ENCODE measurements around the gene LARP1B.
"Not testable (repeated sequence)": the region's sequence is repeated elsewhere in the genome, so short reads cannot be mapped to it uniquely, and the experiment has no call there.

The LARP1B gene

GRCh38 chr4:128068918-128069317 lies 7.8 kb downstream of the LARP1B start:
- TF ChIP-seq POLR2A (IDR thresholded peaks at IDR 0.05; ENCODE audit: low read length) (no peak), GATA1 (IDR thresholded peaks at IDR 0.05; ENCODE audit: low read depth, low read length) (no peak)
- peak; percentile 61 to 64 for DNase-seq

DNA sequence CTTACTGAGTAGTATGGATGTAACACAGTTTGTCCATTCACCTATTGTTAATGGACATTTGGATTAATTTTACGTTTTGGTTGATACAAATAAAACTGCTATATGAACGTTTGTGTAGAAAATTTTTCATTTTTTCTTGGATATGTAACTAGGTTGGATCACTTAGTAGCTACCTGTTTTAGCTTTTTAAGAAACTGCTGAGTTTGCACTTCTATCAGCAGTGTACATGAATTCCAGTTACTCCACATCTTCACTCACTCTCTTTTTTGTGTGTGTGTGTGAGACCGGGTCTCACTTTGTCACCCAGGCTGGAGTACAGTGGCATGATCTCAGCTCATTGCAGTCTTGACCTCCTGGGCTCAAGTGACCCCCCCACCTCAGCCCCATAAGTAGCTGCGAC lies 15.4 kb downstream of the LARP1B start:
- no peak for DNase-seq
- TF ChIP-seq GATA1 (IDR thresholded peaks at IDR 0.05; ENCODE audit: low read depth, low read length) (no peak), POLR2A (IDR thresholded peaks at IDR 0.05; ENCODE audit: low read length) (no peak)

DNA sequence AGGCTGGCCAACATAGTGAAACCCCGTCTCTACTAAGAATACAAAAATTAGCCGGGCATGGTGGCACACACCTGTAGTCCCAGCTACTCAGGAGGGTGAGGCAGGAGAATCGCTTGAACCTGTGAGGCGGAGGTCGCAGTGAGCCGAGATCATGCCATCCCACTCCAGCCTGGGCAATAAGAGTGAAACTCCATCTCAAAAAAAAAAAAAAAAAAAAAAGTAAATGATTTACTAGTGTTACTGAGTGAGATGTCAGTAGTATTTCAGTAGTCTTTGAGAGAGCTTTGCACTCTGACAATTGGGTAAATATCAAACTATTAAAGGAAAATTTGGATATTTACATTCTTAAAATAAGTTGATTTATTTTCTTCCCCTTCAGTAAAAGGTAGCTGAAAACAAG lies 34.2 kb downstream of the LARP1B start:
- DNase-seq = not testable (repeated sequence)

DNA sequence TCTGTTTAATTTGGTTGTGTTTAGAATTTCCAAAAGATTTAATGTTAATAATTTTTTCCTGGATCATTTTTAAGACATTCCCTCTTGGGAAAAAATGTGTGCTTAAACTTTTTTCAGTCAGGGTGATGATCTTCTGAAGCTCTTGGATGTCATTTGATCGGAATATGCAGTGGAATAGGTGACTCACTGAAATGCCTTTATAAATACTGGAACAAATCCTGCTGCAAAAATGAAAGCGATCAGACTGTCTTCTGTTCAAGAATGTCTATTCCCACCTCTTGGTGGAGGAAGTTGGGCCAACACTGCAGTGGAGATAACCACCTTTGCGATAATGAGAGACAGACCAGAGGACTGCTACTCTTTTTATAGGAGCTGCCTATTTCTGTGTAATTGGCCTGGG lies 46.7 kb downstream of the LARP1B start:
- TF ChIP-seq POLR2A (IDR thresholded peaks at IDR 0.05; ENCODE audit: low read length) (no peak), GATA1 (IDR thresholded peaks at IDR 0.05; ENCODE audit: low read depth, low read length) (no peak)
- no peak for DNase-seq

DNA sequence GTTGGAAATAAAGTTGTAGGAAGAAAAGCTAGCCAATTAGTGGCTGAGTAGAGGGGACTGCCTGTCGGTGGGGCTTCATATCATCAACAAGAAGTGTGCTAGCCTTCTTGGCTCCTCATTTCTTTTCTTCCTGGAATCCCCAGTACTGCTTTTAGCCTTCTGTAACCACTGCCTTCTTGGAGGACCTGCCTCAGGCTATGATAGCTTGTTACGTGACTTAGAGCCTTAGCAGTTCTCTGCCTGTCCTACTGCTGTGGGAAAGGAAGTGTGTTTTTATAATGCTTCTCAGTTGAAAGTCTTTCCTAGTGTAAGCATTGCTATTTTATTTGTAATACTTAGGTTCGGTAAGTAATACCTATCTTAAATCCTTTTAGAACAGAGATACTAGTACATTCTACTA lies 61.9 kb downstream of the LARP1B start:
- TF ChIP-seq POLR2A (IDR thresholded peaks at IDR 0.05; ENCODE audit: low read length) (no peak), GATA1 (IDR thresholded peaks at IDR 0.05; ENCODE audit: low read depth, low read length) (no peak)
- DNase-seq = no peak

GRCh38 chr4:128130621-128131020 lies 69.5 kb downstream of the LARP1B start:
- TF ChIP-seq POLR2A (IDR thresholded peaks at IDR 0.05; ENCODE audit: low read length) (no peak), GATA1 (IDR thresholded peaks at IDR 0.05; ENCODE audit: low read depth, low read length) (no peak)
- no peak for DNase-seq

GRCh38 chr4:128134925-128135324 lies 73.8 kb downstream of the LARP1B start:
- no peak for TF ChIP-seq GATA1 (IDR thresholded peaks at IDR 0.05; ENCODE audit: low read depth, low read length)
- TF ChIP-seq POLR2A (IDR thresholded peaks at IDR 0.05; ENCODE audit: low read length) = no peak
- no peak for DNase-seq

DNA sequence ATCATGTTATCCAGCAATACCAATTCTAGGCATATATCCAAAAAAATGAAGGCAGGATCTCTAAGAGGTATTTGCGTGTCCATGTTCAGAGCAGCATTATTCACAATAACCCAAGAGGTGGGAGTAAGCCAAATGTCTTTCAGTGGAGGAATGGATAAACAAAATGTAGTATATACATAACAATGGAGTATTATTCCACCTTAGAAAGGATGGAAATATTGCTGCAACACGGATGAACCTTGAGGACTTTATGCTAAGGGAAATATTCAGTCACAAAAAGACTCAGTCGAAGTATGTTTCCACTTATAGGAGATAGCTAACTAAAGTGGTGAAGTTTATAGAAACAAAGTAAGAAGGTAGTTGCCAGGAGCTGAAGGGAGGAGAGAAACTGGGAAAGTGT lies 74.3 kb downstream of the LARP1B start:
- TF ChIP-seq POLR2A (IDR thresholded peaks at IDR 0.05; ENCODE audit: low read length) (no peak), GATA1 (IDR thresholded peaks at IDR 0.05; ENCODE audit: low read depth, low read length) (no peak)
- DNase-seq = no peak

DNA sequence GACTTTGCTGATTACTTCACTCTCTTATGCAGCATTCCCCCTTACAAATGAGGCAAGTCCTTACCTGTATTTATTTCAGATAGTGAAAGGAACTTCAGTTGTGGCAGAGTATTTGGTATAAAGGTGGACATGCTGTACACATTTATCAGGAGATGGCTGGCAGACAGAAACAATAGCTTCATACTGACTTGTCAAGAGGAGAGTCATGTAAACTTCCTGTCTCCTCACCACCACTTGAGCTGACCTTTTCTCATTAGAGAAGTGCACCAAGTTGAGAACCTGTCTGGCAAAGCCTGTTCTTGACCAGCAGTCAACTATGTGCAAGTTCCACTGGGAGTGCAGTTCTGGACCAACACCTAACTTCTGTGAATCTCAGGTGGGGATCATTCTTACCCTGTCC lies 80.8 kb downstream of the LARP1B start:
- TF ChIP-seq POLR2A (IDR thresholded peaks at IDR 0.05; ENCODE audit: low read length) (no peak), GATA1 (IDR thresholded peaks at IDR 0.05; ENCODE audit: low read depth, low read length) (no peak)
- DNase-seq = no peak

DNA sequence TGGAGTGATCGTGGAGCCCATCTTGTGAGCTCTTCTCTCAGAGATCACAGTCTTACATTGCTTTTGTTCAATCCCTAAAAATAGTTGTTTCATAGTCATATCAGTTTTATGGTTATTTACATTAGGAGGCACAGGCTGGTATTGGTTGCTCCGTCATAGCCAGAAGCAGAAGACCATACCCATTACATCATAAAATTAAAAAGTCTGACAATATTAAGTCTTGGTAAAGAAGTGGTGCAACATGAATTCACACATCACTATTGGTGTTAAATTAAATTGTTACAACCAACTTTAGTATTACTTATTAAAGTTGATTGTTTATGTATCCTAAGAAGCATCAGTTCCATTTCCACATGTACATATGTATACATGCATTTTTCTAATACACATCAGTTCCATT lies 84.6 kb downstream of the LARP1B start:
- TF ChIP-seq POLR2A (IDR thresholded peaks at IDR 0.05; ENCODE audit: low read length) (no peak), GATA1 (IDR thresholded peaks at IDR 0.05; ENCODE audit: low read depth, low read length) (no peak)
- DNase-seq = no peak

- TF ChIP-seq GATA1 (IDR thresholded peaks at IDR 0.05; ENCODE audit: low read depth, low read length) = no peak
- TF ChIP-seq POLR2A (IDR thresholded peaks at IDR 0.05; ENCODE audit: low read length) = no peak
- DNase-seq = no peak
Observed at GRCh38 chr4:128153800-128154199, 92.7 kb downstream of the LARP1B start.

- TF ChIP-seq GATA1 (IDR thresholded peaks at IDR 0.05; ENCODE audit: low read depth, low read length) = no peak
- no peak for TF ChIP-seq POLR2A (IDR thresholded peaks at IDR 0.05; ENCODE audit: low read length)
- DNase-seq = no peak
Observed at GRCh38 chr4:128155231-128155855, 94.2 kb downstream of the LARP1B start.

DNA sequence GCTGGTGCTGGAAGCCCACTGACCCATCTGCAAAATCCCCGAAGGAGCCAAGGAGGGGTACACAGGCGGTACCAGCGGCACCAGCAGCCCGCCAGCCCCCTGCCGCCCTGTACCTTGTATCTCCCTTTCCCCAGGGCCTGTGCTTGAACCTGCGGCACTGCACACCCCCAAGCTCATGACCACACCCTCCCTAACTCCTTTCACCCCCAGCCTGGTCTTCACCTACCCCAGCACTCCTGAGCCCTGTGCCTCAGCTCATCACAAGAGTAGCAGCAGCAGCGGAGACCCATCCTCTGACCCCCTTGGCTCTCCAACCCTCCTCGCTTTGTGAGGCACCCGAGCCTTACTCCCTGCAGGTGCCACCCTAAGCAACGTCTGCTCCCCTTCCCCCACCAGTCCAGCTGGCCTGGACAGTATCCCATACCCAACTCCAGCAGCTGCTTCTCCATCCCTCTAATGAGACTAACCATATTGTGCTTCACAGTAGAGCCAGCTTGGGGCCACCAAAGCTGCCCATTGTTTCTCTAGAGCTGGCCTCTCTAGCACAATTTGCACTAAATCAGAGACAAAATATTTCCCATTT lies 94.9 kb downstream of the LARP1B start:
- TF ChIP-seq GATA1 (IDR thresholded peaks at IDR 0.05; ENCODE audit: low read depth, low read length) (no peak), POLR2A (IDR thresholded peaks at IDR 0.05; ENCODE audit: low read length) (no peak)
- no peak for DNase-seq

DNA sequence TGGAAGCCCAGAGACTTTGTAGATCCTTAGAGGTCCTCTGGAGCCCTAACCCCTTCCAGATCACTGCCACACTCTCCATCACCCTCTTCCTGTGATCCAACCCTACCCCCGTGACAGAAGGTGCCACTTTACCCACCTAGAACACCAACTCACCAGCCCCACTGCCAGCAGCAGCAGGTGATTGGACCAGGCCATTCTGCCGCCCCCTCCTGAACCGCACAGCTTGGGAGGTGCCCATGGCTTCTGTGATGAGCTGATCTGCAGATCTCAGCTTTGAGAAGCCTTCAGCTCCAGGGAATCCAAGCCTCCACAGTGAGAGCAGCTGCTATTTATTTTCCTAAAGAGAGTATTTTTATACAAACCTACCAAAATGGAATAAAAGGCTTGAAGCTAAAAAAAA lies 95.4 kb downstream of the LARP1B start:
- DNase-seq = not testable (repeated sequence)

DNA sequence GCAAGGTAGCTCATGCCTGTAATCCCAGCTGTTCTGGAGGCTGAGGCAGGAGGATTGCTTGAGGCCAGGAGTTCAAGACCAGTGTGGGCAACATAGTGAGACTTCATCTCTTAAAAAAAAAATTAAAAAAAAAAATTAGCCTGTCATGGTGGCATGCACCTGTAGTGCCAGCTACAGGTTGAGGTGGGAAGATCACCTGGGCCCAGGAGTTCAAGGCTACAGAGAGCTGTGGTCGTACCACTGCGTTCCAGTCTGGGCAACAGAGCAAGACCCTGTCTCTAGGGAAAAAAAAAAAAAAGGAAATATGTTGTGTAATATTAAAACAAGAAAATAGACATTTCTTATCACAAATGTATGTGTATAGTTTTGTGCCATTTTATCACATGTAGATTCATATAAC lies 97.8 kb downstream of the LARP1B start:
- TF ChIP-seq POLR2A (IDR thresholded peaks at IDR 0.05; ENCODE audit: low read length) (no peak), GATA1 (IDR thresholded peaks at IDR 0.05; ENCODE audit: low read depth, low read length) (no peak)

GRCh38 chr4:128159967-128160366 lies 98.9 kb downstream of the LARP1B start:
- TF ChIP-seq POLR2A (IDR thresholded peaks at IDR 0.05; ENCODE audit: low read length) (no peak), GATA1 (IDR thresholded peaks at IDR 0.05; ENCODE audit: low read depth, low read length) (no peak)
- DNase-seq = no peak

More for the DNA sequence above, 97.8 kb downstream of the LARP1B start:
- DNase-seq = no peak

Measured in erythroblast (primary cell).